Left forelimb (tissue), 1 donor: ENCODE data around the gene CATSPER1.

Source experiments
- DNase-seq: peaks from one replicate; pipeline ENCODE4 v3.0.0-alpha.2; 2018; ENCODE audit warnings: low spot score

CATSPER1 gene

DNA sequence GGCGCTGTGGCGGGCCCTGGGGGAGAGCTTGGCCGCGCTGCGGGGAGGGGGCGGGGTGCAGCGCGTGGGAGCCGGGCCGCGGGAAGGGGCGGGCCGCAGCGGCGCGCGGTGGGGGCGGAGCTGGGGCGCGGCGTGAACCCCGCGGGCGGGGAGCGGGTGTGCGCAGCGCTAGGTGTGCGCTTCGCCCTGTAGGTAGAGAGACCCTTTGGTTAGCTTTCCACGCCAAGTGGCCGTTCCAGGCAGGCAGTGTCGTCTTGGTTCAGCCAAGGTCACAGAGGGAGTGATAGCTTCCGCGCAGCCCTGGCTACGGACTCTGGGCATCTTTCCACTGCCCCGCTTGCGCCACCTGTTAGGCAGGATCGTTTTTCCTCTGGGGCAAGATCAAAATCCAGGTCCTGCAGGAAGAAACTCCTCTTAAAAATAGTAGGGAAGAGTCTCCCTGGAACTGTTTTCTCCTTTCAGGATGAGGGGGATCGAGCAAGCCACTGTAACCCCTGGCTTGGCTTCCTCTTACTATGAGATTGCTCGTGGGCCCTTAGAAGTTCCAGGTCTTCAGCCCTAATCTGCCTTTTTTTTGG is 23.5 kb downstream of the CATSPER1 start:
- DNase-seq = no peak

DNA sequence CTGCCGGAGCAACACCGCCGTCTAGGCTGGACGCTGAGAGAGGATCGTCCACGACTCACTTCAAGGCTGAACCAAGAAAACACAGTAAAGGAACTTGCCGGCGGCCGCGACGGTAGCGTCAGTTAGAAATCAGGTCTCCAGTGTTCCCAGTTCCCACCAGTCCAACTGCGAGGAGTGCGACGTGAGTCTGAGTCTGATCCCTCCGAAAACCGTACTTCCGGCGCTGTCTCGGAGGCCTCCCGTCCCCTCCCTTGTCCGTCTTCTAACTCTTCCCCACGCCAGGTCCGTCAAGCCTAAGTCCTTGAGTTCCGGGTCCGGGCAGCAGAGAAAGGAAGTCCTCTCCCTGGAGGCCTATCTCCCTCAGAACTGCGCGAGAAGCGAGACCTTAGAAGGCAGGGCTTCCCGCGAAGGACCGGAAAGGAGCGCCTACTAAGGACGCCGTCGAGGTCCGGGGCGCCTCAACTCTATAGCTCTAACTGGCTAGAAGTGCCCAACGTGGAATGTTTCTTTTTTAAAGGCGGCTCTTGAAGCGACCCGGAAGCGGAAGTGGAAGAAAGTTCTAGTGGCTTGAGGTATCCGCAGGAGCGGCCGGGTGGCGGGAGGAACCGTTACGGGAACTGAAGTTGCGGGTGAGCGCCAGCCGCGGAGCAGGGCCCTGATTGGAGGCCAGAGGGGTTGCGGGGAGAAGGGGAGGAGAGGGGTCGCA is 24.2 kb downstream of the CATSPER1 start, which contains the start of the genes BANF1 and EIF1AD:
Gene BANF1 (plus strand): TSS at position 562 of the 706 bp plus-strand sequence. CDS start 748 bp downstream, outside the sequence.
Gene EIF1AD (minus strand): TSS at position 216 of the 706 bp plus-strand sequence. CDS start 1,768 bp downstream, outside the sequence.
- peak; percentile 97 for DNase-seq

DNA sequence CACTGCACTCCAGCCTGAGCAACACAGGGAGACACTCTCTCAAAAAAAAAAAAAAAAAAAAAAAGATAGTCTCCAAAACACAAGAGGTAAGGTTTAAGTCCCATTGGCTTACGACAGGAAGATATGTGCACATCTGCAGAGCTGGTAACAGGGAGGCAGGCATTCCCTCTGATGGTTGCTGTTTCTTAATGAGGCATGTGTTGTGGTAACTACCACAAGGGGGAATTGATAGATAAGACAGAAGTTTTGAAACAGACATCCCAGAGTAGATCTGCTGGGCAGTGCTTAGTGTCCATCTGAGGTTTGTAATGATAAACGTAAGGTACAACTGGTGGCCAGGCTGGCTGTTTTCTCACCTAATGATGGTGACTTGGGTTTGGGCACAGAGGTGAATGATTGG is 29.0 kb downstream of the CATSPER1 start:
- DNase-seq = no peak

DNA sequence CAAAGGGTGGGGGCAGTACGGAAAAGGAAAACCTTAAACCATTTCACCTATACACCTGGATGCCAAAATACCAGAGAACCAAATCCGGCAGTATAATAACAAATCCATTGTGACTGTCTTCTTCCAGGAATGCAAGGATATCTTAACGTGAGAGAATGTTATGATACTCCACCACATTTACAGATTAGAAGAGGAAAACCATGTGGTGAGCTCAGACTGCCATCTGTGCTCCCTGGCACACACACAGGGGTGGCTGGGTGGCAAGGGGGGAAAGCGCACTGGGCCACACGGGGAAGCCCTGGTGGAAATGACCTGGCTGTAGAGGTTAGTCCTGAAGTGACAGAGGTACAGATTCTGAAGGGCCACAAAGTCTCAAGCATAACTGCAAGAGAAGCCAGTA is 34.2 kb downstream of the CATSPER1 start:
- no peak for DNase-seq

DNA sequence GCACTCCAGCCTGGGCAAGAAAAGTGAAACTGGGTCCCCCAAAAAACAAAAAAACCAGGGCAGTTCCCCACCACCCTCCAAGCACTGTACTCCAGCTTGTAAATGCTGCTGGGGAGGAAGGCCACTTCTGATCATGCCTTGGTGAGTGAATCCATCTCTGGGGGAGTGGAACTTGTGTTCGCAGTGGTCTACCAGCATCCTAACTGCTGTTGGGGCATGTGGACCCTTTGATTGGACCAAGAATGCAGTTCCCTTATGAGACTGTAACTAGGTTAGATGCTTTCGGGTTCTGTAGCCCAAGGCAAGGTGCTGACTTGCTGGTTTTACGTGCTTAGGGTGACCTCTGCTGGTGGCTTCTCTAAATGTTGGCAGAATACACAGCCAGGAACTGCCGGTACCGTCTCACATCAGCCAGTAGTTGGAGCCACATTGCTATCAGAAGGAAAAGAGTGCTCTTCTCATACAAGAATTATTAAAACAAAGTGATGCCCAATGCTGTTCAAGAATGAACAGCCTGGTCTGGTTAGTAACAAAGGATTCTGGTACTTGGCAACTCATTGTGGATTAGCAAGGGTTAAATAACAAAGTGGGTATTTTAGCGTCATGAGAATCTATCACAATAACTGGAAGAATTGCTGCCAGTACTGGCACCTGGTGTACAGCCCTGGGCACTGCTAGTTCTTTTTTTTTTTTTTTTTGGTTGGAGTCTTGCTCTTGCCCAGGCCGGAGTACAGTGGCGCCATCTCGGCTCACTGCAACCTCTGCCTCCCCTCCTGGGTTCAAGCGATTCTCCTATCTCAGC is 37.3 kb downstream of the CATSPER1 start:
- DNase-seq = peak; percentile 89

DNA sequence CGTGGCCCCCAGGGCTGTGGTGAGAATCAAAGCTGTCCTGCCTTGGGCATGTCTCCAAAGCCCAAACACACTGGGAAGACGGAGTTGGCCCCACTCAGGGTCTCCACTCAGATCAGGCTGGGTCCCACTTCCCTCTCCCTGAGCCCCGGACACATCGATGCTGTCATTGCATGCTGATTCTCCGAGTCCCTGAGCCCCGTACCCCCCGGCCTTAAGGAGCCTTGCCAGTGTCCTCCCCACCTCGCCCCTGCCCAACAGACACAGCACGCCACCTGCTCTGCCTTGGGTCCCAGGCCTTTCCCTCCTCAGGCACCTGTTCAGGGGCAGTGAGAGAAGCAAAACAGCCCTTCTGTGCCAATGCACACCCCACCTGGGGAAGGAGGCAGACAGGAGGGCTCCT is 38.9 kb downstream of the CATSPER1 start:
- no peak for DNase-seq

DNA sequence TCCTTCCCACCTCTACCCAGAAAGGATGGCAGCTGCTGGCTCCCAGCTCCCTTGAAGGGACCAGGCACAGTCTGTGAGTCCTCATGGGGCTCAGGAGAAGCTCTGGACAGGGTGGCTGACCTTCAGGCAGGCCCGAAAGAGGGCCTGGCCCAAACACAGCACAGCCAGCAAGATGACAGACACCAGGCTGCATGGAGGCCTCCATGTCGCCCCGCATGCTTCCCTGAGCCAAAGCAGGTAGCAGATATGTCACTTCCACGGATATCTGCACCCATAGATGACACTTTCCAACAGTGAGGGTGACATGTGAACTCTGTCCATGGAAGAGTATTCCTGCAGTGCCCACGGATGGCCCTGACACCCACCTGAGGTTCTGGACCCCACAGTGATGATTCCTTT is 42.7 kb downstream of the CATSPER1 start:
- DNase-seq = no peak

DNA sequence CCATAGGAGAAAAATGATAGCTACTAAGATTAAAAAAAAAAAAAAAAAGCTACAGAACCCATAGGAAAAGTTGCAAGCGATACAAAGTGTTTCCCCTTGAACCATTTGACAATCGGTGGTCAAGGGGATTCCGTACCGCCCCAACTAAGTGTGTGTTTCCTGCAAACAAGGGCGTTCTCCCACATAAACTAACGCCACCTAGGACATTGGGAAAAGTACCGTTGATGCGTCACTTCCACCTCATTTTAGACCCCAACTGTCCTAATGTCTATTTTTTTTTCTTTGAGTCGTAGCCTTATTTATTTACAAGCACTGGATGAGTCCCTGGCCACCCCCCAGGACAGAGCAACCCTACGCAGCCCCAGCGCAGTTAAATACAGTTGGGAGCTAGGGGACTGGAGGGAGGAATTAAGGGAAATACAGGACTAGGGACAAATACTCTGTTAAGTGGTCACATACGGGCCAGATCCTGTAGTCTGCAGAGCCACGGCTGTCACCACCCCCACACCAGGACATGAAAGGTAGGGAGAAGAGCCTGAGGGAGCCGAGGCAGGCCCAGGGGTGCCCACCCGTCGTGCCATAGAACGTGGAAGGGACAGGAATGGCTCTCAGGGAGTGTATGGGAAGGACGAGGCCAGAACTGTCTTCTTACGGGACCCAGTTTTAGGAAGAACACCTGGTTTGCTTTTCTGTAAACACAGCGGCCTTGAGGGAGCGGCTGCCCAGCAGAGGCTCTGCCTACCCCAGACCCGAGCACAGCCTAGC is 43.3 kb downstream of the CATSPER1 start:
- DNase-seq = no peak

DNA sequence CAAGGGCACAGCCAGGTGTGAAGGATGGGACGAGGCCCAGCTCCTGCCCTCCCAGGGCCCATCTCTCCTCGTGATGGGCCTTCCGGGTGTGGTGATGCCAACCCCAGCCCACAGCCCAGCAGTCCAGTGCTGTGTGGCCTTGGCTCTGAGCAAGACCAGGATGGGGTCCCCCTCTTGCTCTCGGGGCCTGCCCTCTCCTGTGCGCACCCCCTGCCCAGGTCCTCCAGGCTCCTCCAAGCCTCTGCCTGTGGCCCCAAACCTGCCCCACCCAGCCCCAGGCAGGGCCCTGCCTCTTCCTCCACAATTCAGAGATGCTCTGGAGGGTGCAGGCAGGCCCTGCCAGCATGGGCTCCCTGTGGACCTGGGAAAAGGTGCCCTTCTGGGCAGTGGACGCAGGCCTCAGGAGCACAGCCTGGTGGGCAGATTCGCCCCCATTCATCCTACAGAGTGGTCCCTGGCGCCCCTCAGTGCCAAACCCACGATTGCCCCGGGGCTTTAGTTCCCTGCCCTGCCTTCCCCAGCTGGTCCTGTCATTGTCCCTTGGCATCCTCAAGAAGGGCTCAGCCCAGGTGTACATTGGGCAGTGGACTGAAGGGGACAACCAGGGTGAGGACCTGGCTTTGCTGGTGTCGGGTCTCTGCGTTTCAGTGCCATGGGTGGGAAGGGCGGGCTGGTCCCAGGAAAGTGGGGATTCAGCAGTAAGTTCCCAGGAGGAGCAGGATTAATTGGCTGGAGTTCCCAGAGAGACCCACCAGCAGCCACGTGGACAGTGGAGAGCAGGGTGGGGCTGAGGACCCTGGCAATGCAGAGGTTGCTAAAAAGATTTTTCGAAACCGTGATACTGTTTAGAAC is 44.1 kb downstream of the CATSPER1 start:
- no peak for DNase-seq

DNA sequence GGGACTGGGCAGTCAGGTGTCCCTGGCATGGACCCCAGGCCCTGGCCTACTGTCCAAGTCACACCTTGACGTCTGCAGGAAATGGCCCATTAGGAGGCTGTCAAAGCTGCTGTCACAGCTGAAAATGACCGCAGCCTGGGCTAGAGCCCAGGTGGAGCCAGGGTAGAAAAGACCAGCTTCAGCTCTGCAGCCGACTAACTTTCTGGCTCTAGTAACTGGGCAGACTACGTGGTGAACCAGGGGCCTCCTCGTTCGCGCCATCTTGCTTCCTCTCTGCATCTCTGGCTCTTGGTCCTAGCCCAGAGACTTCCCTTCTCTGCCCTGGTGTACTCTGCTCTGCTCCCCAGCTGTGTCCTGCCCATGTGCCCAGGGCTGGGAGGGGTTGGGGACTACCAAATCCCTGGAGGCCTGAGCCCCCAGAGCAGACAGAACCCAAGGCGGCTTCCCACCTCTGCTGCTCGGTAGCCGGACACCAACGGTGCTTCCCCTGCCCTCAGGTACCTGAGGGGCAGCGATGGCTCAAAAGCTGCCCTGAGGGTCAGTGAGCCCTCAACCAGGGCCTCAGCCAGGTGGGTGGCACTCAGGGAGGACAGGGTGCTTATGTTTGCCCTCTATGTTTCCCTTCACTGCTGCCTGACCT is 45.1 kb downstream of the CATSPER1 start:
- DNase-seq = no peak

DNA sequence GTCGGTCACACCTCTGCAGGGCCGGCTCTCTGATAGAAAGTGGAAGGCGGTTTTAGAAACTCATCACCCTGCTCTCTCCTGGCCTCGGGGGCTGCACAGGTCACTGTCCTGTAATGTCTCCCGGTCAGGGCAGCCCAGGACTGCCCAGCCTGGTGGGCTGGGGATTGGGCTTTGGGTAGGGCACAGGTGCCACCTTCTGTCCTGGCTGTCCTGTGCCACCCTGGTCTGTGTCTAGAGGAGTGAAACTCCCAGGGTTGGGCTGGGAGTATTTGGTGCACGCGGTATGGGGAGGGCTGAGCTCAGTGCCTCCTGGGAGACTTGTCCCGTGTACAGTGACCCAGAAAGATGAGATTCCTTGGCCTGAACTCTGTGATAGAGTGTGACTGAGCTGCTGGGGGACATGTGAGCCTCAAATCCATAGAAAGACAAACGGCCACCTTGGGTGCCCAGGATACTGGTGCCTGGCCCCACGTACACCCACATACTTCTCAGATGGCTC is 47.0 kb downstream of the CATSPER1 start:
- no peak for DNase-seq

DNA sequence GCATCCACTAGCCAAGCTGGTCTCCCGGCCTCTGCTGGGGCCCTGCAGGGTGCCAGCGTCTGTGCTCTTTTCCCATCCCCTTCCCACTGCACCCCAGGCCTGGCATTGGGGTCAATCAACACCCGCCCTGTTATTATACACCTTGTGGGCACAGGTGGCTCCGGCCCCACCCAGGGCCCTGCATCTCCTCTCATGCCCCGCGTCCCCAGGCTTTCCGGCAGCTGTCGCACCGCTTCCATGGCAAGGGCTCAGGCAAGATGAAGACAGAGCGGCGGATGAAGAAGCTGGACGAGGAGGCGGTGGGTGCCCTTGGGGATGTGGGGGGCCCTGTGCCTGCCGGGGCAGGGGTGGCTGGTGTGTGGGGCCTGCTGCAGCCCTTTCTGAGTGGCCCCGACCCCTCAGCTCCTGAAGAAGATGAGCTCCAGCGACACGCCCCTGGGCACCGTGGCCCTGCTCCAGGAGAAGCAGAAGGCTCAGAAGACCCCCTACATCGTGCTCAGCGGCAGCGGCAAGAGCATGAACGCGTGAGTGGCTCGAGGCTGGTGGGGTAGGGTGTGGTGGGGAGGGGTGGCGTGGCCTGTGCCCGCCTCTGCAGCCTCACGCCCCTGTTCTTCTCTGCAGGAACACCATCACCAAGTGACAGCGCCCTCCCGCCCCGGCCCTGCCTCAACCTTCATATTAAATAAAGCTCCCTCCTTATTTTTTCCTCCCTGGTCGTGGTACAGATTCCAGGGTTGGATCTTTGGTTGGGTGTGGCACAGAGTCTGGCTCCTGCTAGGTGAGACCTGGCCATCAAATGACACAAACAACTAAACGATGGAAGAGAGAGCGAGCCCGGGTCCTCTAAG is 47.7 kb downstream of the CATSPER1 start:
- no peak for DNase-seq

DNA sequence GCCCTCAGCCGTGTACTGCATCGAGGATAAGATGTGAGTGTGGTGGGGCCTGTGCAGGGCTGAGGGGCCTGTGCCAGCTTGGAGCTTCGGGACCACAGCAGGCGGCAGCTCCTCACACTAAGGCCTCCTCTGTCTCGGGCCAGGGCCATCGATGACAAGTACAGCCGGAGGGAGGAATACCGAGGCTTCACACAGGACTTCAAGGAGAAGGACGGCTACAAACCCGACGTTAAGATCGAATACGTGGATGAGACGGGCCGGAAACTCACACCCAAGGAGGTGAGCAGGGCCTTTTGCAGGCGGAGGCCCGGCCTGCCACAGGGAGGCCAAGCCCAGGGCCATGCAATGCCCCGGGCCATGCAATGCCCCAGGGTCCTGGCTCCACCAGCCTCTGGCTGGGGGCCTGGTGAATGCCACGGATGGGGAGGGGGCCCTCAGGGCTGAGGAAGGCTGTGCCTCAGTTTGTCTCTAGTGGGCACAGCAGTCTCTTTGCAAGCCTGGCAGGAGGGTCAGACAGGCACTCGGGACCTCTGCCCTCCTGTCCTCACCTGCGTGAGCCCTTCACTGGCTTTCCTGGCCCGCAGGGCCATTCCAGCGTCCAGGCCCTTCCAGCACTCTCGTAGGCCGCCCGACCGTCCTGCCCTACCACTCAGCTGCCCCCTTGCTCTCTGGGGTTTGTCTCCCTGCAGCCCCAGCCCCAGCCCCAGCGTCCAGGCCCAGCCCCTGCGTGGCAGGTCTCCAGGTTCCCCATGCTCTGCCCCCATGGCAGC is 48.5 kb downstream of the CATSPER1 start:
- DNase-seq = no peak

DNA sequence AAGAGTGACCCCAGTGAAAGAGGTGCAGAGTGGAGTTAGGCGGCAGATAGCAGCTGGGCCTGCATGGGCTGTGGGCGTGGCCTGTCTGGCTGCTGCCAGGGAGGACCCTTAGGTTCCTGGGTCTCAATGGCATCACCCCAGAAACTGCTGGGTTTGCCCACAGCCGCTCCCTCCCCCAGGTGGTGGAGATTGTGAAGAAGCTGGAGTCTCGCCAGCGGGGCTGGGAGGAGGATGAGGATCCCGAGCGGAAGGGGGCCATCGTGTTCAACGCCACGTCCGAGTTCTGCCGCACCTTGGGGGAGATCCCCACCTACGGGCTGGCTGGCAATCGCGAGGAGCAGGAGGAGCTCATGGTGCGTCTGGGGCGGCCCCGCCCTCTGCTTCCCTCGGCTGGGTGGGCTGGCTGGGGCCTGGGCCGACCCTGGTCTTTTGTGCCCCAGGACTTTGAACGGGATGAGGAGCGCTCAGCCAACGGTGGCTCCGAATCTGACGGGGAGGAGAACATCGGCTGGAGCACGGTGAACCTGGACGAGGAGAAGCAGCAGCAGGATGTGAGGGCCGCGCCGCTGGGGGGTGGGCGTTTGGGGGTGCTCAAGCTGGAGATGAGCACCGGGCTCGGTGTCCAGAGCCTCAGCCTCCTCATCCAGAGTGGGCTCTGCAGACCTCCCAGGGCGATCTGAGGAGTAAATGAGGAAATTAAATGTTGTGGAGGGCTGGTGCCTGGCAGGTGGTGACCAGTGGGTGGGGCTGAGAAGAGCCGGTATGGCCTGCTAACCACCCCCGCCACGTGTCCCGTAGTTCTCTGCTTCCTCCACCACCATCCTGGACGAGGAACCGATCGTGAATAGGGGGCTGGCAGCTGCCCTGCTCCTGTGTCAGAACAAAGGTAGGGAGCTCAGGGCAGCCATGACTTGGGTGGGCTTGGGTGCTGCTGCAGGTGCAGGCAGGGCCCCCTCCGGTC is 49.8 kb downstream of the CATSPER1 start:
- DNase-seq = no peak

DNA sequence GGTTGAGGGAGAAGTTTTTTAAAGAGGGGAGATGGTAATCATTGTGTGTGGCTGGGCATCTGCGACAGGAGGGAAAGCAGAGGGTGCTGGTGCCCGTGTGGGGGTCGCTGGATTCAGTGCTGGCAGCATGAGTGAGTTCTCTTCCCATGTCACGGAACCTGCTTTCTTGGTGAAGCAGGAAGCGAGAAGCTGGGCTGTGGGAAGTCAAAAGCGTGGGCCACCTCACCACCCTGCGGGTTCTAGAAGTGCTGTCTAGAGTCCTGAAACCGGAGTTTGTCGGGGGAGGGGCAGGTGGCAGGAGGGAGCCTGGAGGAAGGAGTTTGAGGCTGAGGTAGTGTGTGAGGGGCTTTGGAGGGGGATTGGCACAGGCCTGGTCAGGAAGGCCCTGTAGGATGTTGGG is 50.5 kb downstream of the CATSPER1 start:
- DNase-seq = no peak

DNA sequence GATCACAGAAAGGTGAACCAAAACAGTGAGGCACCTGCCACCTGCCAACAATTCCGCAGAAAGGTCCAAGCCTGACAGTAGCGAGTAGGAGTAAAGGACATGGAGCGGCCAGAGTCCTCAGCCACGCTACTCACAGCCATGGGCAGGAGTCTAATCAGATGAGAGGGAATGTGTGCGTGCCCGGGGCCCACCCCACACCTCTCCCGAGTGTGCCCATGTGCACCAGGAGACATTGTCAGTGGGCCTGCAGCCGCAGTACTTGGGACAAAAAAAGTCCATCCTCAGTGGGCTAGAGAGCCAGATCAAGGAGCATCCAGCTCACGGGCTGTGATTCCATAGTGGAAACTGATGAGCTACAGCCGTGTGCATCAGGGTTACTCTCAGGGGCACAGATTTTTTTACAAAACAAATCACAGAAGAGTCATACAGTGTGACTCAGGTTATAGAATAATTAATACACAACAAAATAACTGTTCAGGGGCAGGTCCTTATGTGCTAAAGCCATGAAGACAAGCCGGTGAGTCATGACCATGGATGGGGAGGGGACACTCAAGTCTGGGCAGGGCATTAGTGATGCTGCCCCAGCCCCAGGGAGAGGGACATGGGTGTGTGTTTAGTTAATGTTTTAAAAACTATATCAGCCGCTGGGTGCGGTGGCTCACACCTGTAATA is 52.7 kb downstream of the CATSPER1 start:
- DNase-seq = no peak

DNA sequence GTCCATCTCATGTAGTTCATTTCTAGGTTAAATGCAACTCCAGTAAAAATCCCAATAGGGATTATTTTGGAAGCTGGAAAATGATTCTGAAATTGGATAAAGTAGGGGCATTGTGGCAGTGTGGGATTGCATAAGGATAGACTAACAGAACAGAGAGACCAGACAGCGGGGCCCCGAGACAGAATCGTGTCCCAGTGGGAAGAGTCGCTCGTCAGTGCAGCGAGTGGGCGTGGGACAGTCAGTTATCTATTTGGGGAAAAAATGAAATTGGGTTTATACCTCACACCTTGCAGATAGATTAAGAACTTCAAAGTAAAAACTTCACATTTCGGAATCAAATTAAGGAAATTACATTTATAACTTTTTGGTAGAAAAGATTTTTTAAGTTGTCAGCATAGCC is 54.2 kb downstream of the CATSPER1 start:
- no peak for DNase-seq
